ENCODE data around the gene CD300A. TPM values are rescaled to one million over a fixed set of nuclear protein-coding genes. Genes with fewer than 3 reads are reported as not detected.

The CD300A gene
- total and polyA plus RNA-seq, 2 donors (not counting 3 experiments of a cell fraction or from before 2014, with no cell fraction given): not detected

- ChIA-PET CTCF (interaction anchor here (0.8 to 2.5 kb wide), 2 partner anchors 112 to 123 kb away, joined by 3 to 16 read pairs; partner anchors contain the start of gene GPR142), POLR2A (no interaction called here)
- no peak overlapping the region for H3K9ac ChIP-seq (replicated peaks; ENCODE audit: extremely low read depth, insufficient read depth, low read length)
- H3K36me3 ChIP-seq (ENCODE audit: control insufficient read depth in 2 of 2, extremely low read depth in 1 of 2, insufficient read depth in 2 of 2, low read length in 2 of 2): no peaks in the 10 kb centered on the region
- intact Hi-C loops (cut with micrococcal nuclease) (no loop called here), dilution Hi-C loops (cut with MboI; ENCODE audit: extremely low pct_ligation_motif_present, low sequenced_read_pairs) (no loop called here)
- FAIRE-seq (no peak), DNase-seq (ENCODE audit: low read depth, low spot score) (no peak)
- H3K4me2 ChIP-seq (ENCODE audit: insufficient read depth, low read length): no peak overlapping the region
- TF ChIP-seq EZH2 (IDR thresholded peaks at IDR 0.05; ENCODE audit: borderline replicate concordance, low read depth, low read length, severe bottlenecking) (no peak), MYC (IDR thresholded peaks at IDR 0.05; ENCODE audit: low read depth, low read length) (no peak), JUN (IDR thresholded peaks at IDR 0.05; ENCODE audit: borderline replicate concordance, insufficient read depth, insufficient read length, low read depth) (no peak), FOS (IDR thresholded peaks at IDR 0.05; ENCODE audit: borderline replicate concordance, insufficient read depth, low read length) (no peak), MAX (IDR thresholded peaks at IDR 0.05; ENCODE audit: insufficient read depth, insufficient read length) (no peak), POLR2AphosphoS5 (IDR thresholded peaks at IDR 0.05; ENCODE audit: insufficient read depth, low read depth, low read length) (no peak), POLR2A (IDR thresholded peaks at IDR 0.05; ENCODE audit: low read depth, low read length) (no peak), GATA2 (IDR thresholded peaks at IDR 0.05; ENCODE audit: insufficient read depth, insufficient read length, low read depth, low read length) (no peak)
- TF ChIP-seq, protein P1, sequence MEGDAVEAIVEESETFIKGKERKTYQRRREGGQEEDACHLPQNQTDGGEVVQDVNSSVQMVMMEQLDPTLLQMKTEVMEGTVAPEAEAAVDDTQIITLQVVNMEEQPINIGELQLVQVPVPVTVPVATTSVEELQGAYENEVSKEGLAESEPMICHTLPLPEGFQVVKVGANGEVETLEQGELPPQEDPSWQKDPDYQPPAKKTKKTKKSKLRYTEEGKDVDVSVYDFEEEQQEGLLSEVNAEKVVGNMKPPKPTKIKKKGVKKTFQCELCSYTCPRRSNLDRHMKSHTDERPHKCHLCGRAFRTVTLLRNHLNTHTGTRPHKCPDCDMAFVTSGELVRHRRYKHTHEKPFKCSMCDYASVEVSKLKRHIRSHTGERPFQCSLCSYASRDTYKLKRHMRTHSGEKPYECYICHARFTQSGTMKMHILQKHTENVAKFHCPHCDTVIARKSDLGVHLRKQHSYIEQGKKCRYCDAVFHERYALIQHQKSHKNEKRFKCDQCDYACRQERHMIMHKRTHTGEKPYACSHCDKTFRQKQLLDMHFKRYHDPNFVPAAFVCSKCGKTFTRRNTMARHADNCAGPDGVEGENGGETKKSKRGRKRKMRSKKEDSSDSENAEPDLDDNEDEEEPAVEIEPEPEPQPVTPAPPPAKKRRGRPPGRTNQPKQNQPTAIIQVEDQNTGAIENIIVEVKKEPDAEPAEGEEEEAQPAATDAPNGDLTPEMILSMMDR (IDR thresholded peaks at IDR 0.05; ENCODE audit: extremely low read depth in 1 of 2, insufficient read depth in 1 of 2, low read depth in 1 of 2, low read length in 2 of 2): no peak
- H3K9me1 ChIP-seq (replicated peaks; ENCODE audit: control insufficient read depth, extremely low read depth, insufficient read depth, low read length): no peaks in the 10 kb centered on the region
- H3K27me3 ChIP-seq (ENCODE audit: control insufficient read depth in 2 of 2, insufficient read depth in 2 of 2, low read length in 2 of 2): no peaks in the 10 kb centered on the region
- H3K79me2 ChIP-seq (ENCODE audit: control insufficient read depth, insufficient read depth, low read length): no peaks in the 10 kb centered on the region
- H3K4me1 ChIP-seq (ENCODE audit: control insufficient read depth, extremely low read depth, insufficient read depth, low read length): no peaks in the 10 kb centered on the region
- H2AFZ ChIP-seq (ENCODE audit: low read depth, low read length): no peak overlapping the region
- H3K27ac ChIP-seq (ENCODE audit: insufficient read depth, low read depth, low read length): no peak overlapping the region
- no peak overlapping the region for H3K4me3 ChIP-seq (replicated peaks in 1 of 3; ENCODE audit: insufficient read depth in 1 of 3, low read depth in 1 of 3, low read length in 3 of 3)
- H4K20me1 ChIP-seq (replicated peaks; ENCODE audit: control insufficient read depth, extremely low read depth, insufficient read depth, low read length): no peaks in the 10 kb centered on the region
- BruUV-seq (replicated peaks): no TSS peak
- H3K9me3 ChIP-seq (replicated peaks; ENCODE audit: control insufficient read depth, insufficient read depth, low read length): no peaks in the 10 kb centered on the region
Observed at GRCh38 chr17:74491626-74492025, 25.2 kb downstream of the CD300A start.

All from endothelial cell of umbilical vein (primary cell).